Measurements from ENCODE around the gene C5orf46.

Gene C5orf46

DNA sequence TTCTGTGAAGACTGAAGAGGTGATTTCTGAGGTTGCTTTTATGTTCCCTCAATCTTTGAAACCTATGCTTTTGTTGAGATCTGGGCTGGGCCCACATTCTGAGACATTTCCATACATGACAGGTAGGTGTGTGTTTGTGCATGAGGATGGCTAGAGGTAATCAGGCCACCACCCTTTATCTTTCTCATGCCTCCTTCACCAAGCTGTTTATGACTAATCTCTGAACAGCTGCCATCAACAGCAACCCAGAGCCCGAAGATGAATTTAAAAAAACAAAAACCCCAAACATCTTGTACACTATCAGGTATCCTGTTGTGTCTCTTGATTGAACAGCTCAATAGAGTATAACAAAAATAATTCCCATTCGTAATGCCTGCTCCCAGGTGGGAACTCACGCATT is 12.6 kb upstream of the C5orf46 start:
- H3K27me3 ChIP-seq (replicated peaks) = no peaks in the 10 kb centered on the region
- no peak for DNase-seq
- in situ Hi-C loops (cut with HindIII; ENCODE audit: low pct_ligation_motif_present, low sequenced_read_pairs) = no loop called here

DNA sequence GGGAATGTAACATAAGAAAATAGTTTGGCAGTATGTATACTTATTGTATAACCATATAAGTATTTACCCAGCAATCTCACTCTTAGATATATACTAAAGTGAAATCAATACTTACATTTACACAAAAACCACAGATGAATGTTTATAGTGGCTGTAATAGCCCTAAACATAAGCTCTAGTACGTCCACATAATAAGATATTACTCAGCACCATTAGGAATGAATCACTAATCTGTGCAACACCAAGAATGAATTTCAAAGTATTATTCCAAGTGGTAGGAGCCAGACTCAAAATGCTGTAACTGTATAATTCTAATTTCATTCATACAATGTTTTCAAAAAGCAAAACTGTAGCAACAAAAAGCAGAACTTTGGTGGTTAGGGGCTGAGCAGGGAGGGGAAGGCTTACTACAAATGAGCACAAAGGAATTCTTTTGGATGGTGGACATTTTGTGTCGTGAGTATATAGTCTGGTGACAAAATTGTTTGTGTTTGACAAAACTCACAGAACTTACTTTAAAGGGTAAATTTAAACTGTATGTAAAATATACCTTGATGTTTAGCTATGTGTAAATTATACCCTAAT is 11.9 kb upstream of the C5orf46 start:
- DNase-seq = no peak
- no peak overlapping the region for H3K27ac ChIP-seq
- in situ Hi-C loops (cut with HindIII; ENCODE audit: low pct_ligation_motif_present, low sequenced_read_pairs) = no loop called here
- H3K36me3 ChIP-seq (replicated peaks) = no peaks in the 10 kb centered on the region
- TF ChIP-seq, protein P1, sequence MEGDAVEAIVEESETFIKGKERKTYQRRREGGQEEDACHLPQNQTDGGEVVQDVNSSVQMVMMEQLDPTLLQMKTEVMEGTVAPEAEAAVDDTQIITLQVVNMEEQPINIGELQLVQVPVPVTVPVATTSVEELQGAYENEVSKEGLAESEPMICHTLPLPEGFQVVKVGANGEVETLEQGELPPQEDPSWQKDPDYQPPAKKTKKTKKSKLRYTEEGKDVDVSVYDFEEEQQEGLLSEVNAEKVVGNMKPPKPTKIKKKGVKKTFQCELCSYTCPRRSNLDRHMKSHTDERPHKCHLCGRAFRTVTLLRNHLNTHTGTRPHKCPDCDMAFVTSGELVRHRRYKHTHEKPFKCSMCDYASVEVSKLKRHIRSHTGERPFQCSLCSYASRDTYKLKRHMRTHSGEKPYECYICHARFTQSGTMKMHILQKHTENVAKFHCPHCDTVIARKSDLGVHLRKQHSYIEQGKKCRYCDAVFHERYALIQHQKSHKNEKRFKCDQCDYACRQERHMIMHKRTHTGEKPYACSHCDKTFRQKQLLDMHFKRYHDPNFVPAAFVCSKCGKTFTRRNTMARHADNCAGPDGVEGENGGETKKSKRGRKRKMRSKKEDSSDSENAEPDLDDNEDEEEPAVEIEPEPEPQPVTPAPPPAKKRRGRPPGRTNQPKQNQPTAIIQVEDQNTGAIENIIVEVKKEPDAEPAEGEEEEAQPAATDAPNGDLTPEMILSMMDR (IDR thresholded peaks at IDR 0.05; ENCODE audit: low read depth, low read length, missing control alignments) = no peak
- H3K27me3 ChIP-seq (replicated peaks) = no peaks in the 10 kb centered on the region
- H3K4me3 ChIP-seq (ENCODE audit: low read depth, low read length) = no peak overlapping the region

More for the DNA sequence above, 12.6 kb upstream of the C5orf46 start:
- H3K4me3 ChIP-seq (ENCODE audit: low read depth, low read length) = no peak overlapping the region
- TF ChIP-seq, protein P1 (IDR thresholded peaks at IDR 0.05; ENCODE audit: low read depth, low read length, missing control alignments) = no peak
- no peaks in the 10 kb centered on the region for H3K36me3 ChIP-seq (replicated peaks)
- no peak overlapping the region for H3K27ac ChIP-seq

DNA sequence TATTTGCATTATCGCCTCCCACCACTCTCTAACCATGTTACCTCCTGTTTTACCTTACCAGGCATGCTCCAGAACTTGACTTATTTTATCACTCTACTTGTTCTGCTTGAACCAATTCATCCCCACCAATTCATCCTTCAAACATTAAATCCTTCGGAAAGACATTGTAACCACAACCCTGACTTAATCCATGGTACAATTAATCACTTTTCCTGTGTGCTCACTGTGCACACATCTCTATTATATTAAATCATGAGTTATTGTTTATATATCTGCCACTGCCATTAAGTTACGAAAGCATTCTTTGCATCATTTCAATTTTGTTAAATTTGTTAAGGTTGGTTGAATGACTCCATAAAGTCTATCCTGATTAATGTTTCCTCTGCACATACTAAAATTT is 7.4 kb upstream of the C5orf46 start:
- H3K27me3 ChIP-seq (replicated peaks) = no peaks in the 10 kb centered on the region
- no peak overlapping the region for H3K4me3 ChIP-seq (ENCODE audit: low read depth, low read length)
- H3K27ac ChIP-seq = no peak overlapping the region
- in situ Hi-C loops (cut with HindIII; ENCODE audit: low pct_ligation_motif_present, low sequenced_read_pairs) = no loop called here
- DNase-seq = no peak
- H3K36me3 ChIP-seq (replicated peaks) = no peaks in the 10 kb centered on the region
- TF ChIP-seq, protein P1 (IDR thresholded peaks at IDR 0.05; ENCODE audit: low read depth, low read length, missing control alignments) = no peak

DNA sequence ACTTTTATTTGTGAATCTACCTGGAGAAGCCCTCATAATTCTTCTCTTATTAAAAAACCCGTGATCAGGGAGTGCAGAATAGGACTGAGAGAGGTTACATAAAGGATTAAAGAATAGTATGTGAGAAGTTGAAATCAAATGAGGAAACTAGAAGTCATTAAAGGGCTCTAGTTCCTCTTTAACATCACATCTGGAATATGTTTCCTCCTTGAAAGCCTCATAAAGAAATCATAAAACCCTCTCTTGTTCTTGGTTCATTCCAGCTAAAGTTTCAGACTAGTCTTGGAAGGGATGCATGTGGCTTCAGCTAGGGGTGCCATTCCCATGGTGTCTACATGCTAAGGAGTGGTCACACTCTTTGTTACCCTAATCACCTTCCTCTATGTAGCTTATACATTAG is 5.7 kb upstream of the C5orf46 start:
- DNase-seq = no peak
- H3K4me3 ChIP-seq (ENCODE audit: low read depth, low read length) = no peak overlapping the region
- no peaks in the 10 kb centered on the region for H3K36me3 ChIP-seq (replicated peaks)
- H3K27me3 ChIP-seq (replicated peaks) = no peaks in the 10 kb centered on the region
- H3K27ac ChIP-seq = no peak overlapping the region
- in situ Hi-C loops (cut with HindIII; ENCODE audit: low pct_ligation_motif_present, low sequenced_read_pairs) = no loop called here
- TF ChIP-seq, protein P1 (IDR thresholded peaks at IDR 0.05; ENCODE audit: low read depth, low read length, missing control alignments) = no peak

DNA sequence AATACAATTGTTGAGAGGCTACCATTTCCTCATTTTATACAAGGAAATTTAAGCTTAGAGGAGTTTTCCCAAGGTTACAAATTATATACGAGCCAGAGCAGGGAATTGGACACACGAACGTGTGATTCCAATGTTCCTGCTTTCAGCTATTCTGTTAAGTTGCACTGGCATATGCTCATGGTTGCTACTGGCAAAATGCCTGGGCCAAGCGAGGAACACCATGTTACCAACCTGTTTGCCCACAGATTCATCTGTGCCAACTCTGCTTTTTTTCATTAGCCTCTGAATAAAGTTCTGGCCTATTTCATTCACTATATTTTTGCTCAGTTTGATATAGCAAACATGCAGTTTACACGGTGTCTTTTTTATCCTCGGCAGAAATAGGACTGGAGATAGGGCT is 5.1 kb upstream of the C5orf46 start:
- in situ Hi-C loops (cut with HindIII; ENCODE audit: low pct_ligation_motif_present, low sequenced_read_pairs) = no loop called here
- Histone ChIP-seq H3K27ac (no peak overlapping the region), H3K27me3 (replicated peaks) (no peaks in the 10 kb centered on the region), H3K4me3 (ENCODE audit: low read depth, low read length) (no peak overlapping the region), H3K36me3 (replicated peaks) (no peaks in the 10 kb centered on the region)
- TF ChIP-seq, protein P1 (IDR thresholded peaks at IDR 0.05; ENCODE audit: low read depth, low read length, missing control alignments) = no peak
- no peak for DNase-seq

DNA sequence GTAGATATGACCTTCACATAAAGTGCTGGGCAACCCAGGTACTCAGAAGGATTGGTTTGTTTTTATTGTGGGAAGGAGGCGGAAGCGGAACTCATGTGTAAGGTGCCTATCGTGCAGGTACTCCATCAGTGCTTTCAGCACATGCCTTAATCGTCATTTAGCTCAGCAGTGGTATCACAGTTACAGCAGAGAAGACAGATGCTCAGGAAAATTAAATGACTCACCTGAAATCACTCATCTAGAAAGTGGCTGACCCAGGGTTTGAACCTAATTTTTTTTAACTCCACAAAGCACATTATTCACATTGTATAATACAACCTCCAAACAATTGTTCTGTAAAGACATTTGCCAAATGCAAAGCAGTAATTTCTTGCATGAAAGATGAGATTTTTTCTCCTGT is 2.2 kb downstream of the C5orf46 start:
- Histone ChIP-seq H3K27ac (no peak overlapping the region), H3K27me3 (replicated peaks) (no peaks in the 10 kb centered on the region), H3K36me3 (replicated peaks) (no peaks in the 10 kb centered on the region), H3K4me3 (ENCODE audit: low read depth, low read length) (no peak overlapping the region)
- in situ Hi-C loops (cut with HindIII; ENCODE audit: low pct_ligation_motif_present, low sequenced_read_pairs) = no loop called here
- TF ChIP-seq, protein P1 (IDR thresholded peaks at IDR 0.05; ENCODE audit: low read depth, low read length, missing control alignments) = no peak
- DNase-seq = no peak
